K562 (cell line): ENCODE results near the gene ZNF276. TPM values are rescaled to one million over a fixed set of nuclear protein-coding genes. Genes with fewer than 3 reads are reported as not detected.
A peak's percentile ranks its signal among the peaks of the same experiment; 100 is the strongest.

Experiments used
- ARID1B ChIP-seq: fragments of 450-650 bp; IDR thresholded peaks from 2 replicates; pipeline ENCODE4 v1.6.1; 2016; ENCODE audit warnings: antibody characterized with exemption, mild to moderate bottlenecking, inconsistent platforms
- BCL6 ChIP-seq: fragments of 250-450 bp; sonication (Bioruptor Pico); IDR thresholded peaks from 2 replicates; pipeline ENCODE4 v1.4.0; 2020
- CCNT2 ChIP-seq: IDR thresholded peaks from 2 replicates; pipeline ENCODE4 v1.6.1; 2011; ENCODE audit warnings: borderline replicate concordance, low read depth, mild to moderate bottlenecking, moderate library complexity, mixed read lengths, low read length; ENCODE audit not compliant: insufficient read length; ENCODE audit errors: extremely low read depth
- ELF2 ChIP-seq: fragments of 250-450 bp; sonication (Bioruptor Pico); IDR thresholded peaks from 2 replicates; pipeline ENCODE4 v1.5.0; 2021; ENCODE audit warnings: mild to moderate bottlenecking
- HDAC1 ChIP-seq, 2 experiments: fragments of 450-650 bp; IDR thresholded peaks; 2 replicates each; pipeline ENCODE4 v1.6.1; 2016 to 2017; ENCODE audit warnings: inconsistent platforms in 1 of 2, mild to moderate bottlenecking in 1 of 2, moderate library complexity in 1 of 2
- HDAC6 ChIP-seq: IDR thresholded peaks from 2 replicates; pipeline ENCODE4 v1.6.1; 2012; ENCODE audit warnings: low read depth, mild to moderate bottlenecking, control low read depth, inconsistent platforms, low read length, moderate library complexity
- JUN ChIP-seq, 2 experiments: sonication (generic) in 1 of 2; formaldehyde crosslinking in 1 of 2; IDR thresholded peaks; 2 replicates each; pipeline versions ENCODE4 v1.6.1 to v1.8.0; 2012 to 2022; ENCODE audit warnings: borderline replicate concordance in 2 of 2, mild to moderate bottlenecking in 2 of 2, improper control_type of control experiment in 1 of 2, low read depth in 1 of 2, low read length in 1 of 2, missing genetic modification reagents in 1 of 2
- NFIC ChIP-seq: fragments of 450-650 bp; IDR thresholded peaks from 2 replicates; pipeline ENCODE4 v1.6.1; 2017; ENCODE audit warnings: mild to moderate bottlenecking, inconsistent platforms
- TEAD4 ChIP-seq, 2 experiments: sonication (generic) in 1 of 2; formaldehyde crosslinking in 1 of 2; IDR thresholded peaks; 2 replicates each; pipeline versions ENCODE4 v1.6.1 to v1.8.0; 2012 to 2022; ENCODE audit warnings: borderline replicate concordance in 1 of 2, inconsistent platforms in 1 of 2, low read length in 1 of 2, mild to moderate bottlenecking in 1 of 2, missing genetic modification reagents in 1 of 2
- ZBTB7A ChIP-seq: IDR thresholded peaks from 2 replicates; pipeline ENCODE4 v1.6.1; 2011; ENCODE audit warnings: low read depth, mild to moderate bottlenecking, low read length, moderate library complexity, borderline replicate concordance; ENCODE audit not compliant: control insufficient read depth
- ZBTB8A ChIP-seq: fragments of 450-650 bp; IDR thresholded peaks from 2 replicates; pipeline ENCODE4 v1.6.1; 2018; ENCODE audit warnings: mild to moderate bottlenecking, moderate library complexity; ENCODE audit not compliant: partially characterized antibody
- ZKSCAN1 ChIP-seq: fragments of 150-350 bp; IDR thresholded peaks from 2 replicates; pipeline ENCODE4 v1.6.1; 2016; ENCODE audit warnings: low read depth, low read length
- ZNF644 ChIP-seq: fragments of 200-800 bp; sonication (Bioruptor generic); IDR thresholded peaks from 2 replicates; pipeline ENCODE4 v1.6.1; 2016; ENCODE audit warnings: low read depth, missing genetic modification characterization, missing compliant biosample characterization
- polyA plus RNA-seq, 8 experiments: library from polyadenylated mRNA; depleted of rRNA in 4 of 8; stranded (reverse) in 5 of 8; unstranded in 3 of 8; fragments of >200 nt; fragmentation: Nextera tagmentation in 2 of 8; fragmentation: Illumina TruSeq in 1 of 8; extraction: Ambion mirVana in 2 of 8; extraction: Trizol in 1 of 8; gene quantifications; 2 replicates each; pipeline versions ENCODE4 v1.2.1 to v1.2.3, GENCODE V29; 2011 to 2014; ENCODE audit warnings: inconsistent platforms in 1 of 8, missing spikeins in 1 of 8
- total RNA-seq, 7 experiments: library from RNA; depleted of rRNA in 6 of 7; stranded (reverse); fragments of >200 nt in 6 of 7; fragmentation: Illumina TruSeq in 2 of 7; extraction: Trizol in 2 of 7; gene quantifications; 2 replicates each; pipeline versions ENCODE4 v1.2.1 to v1.2.3, GENCODE V29; 2011 to 2021; ENCODE audit warnings: low replicate concordance in 1 of 7
- TF ChIP-seq, protein P1 (sequence below): sonication (generic); formaldehyde crosslinking; IDR thresholded peaks from 2 replicates; pipeline ENCODE4 v1.5.0; 2020; ENCODE audit warnings: missing genetic modification reagents
- TF ChIP-seq, protein P2 (sequence below): fragments of 450-650 bp; IDR thresholded peaks from 2 replicates; pipeline ENCODE4 v1.6.1; 2016
- TF ChIP-seq, protein P3 (sequence below): sonication (generic); formaldehyde crosslinking; IDR thresholded peaks from 2 replicates; pipeline ENCODE4 v1.9.0; 2022; ENCODE audit warnings: mild to moderate bottlenecking, missing genetic modification reagents
- TF ChIP-seq, protein P4 (sequence below): sonication (generic); formaldehyde crosslinking; IDR thresholded peaks from 2 replicates; pipeline ENCODE4 v1.8.0; 2022; ENCODE audit warnings: missing genetic modification reagents, mild to moderate bottlenecking, borderline replicate concordance
- TF ChIP-seq, protein P5 (sequence below): IDR thresholded peaks from 2 replicates; pipeline ENCODE4 v1.6.1; 2011; ENCODE audit warnings: borderline replicate concordance, low read depth, mild to moderate bottlenecking, moderate library complexity, low read length; ENCODE audit not compliant: insufficient read depth, poor library complexity, severe bottlenecking

The ZNF276 gene
- total and polyA plus RNA-seq, 9 of the 15 experiments (the other 6 are each of a cell fraction or from before 2014, with no cell fraction given), result 0.49 to 43.9 (median 15.8) TPM

DNA sequence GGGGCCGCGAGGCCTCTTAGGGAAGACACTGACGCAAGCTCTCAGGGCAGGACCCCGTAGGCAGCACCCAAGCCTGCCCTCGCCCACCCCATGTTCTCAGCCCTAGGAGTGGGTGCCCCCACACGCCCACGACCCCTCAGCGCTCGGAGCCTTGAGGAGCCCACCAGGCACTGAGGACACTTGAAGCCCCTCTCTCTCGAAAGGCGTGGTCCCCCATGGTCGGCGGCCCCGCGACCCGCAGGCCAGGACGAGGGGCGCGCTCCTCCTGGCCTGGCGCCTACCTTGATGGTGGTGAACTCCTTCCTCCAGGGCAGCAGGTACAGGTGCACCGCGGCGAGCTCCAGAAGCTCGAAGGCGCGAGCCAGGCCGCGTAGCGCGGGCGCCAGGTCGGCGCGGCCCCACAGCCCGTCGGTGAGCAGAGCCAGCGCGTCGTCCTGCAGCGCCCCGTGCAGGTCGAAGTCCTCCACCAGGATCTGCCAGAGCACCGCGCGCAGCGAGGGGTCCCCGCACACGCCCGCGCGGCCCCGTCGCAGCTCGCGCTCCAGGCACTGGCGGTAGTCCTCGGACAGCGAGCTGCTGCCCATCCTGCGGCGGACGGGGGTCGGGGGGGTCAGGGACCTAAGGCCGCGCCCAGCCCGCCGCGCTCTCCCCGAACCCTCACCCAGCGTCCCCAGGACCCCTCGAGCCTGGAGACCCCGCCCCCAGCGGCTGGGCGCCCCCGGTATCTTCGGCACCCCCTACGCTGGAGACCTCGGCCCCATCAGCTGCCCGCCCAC is 20.5 kb upstream of the ZNF276 start (continued):
- TF ChIP-seq, protein P1, sequence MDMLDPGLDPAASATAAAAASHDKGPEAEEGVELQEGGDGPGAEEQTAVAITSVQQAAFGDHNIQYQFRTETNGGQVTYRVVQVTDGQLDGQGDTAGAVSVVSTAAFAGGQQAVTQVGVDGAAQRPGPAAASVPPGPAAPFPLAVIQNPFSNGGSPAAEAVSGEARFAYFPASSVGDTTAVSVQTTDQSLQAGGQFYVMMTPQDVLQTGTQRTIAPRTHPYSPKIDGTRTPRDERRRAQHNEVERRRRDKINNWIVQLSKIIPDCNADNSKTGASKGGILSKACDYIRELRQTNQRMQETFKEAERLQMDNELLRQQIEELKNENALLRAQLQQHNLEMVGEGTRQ (CRISPR knock-in tag), result 0 out of 2 replicates have a peak, but pooled peaks have one; percentile 9
- TF ChIP-seq ZNF644 (tag), result no peak
- 0 out of 4 replicates have a peak, but pooled peaks of 1 of the 2 experiments have one; percentile 26 for TF ChIP-seq HDAC1 (IDR thresholded peaks at IDR 0.05)
- no peak for TF ChIP-seq HDAC6
- TF ChIP-seq, protein P2, sequence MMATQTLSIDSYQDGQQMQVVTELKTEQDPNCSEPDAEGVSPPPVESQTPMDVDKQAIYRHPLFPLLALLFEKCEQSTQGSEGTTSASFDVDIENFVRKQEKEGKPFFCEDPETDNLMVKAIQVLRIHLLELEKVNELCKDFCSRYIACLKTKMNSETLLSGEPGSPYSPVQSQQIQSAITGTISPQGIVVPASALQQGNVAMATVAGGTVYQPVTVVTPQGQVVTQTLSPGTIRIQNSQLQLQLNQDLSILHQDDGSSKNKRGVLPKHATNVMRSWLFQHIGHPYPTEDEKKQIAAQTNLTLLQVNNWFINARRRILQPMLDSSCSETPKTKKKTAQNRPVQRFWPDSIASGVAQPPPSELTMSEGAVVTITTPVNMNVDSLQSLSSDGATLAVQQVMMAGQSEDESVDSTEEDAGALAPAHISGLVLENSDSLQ, result no peak
- TF ChIP-seq JUN (IDR thresholded peaks at IDR 0.05; ENCODE audit: borderline replicate concordance, low read depth, low read length), result no peak
- TF ChIP-seq JUN (CRISPR knock-in tag; IDR thresholded peaks at IDR 0.05; ENCODE audit: borderline replicate concordance), result no peak; the same call in 1 of the 2 replicates
- TF ChIP-seq NFIC, result peak; percentile 19; the same call in 1 of the 2 replicates
- TF ChIP-seq ZKSCAN1, result no peak
- TF ChIP-seq CCNT2, result no peak
- TF ChIP-seq, protein P3, sequence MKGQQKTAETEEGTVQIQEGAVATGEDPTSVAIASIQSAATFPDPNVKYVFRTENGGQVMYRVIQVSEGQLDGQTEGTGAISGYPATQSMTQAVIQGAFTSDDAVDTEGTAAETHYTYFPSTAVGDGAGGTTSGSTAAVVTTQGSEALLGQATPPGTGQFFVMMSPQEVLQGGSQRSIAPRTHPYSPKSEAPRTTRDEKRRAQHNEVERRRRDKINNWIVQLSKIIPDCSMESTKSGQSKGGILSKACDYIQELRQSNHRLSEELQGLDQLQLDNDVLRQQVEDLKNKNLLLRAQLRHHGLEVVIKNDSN (CRISPR knock-in tag), result no peak
- no peak for TF ChIP-seq ELF2 (CRISPR knock-in tag)
- TF ChIP-seq ZBTB8A, result no peak
- TF ChIP-seq BCL6 (CRISPR knock-in tag), result no peak
- TF ChIP-seq TEAD4 (IDR thresholded peaks at IDR 0.05; ENCODE audit: low read length), result no peak
- TF ChIP-seq TEAD4 (CRISPR knock-in tag; IDR thresholded peaks at IDR 0.05; ENCODE audit: borderline replicate concordance), result 0 out of 2 replicates have a peak, but pooled peaks have one; percentile 72
- TF ChIP-seq ZBTB7A, result peak; percentile 71; the same call in 1 of the 2 replicates
- TF ChIP-seq, protein P4, sequence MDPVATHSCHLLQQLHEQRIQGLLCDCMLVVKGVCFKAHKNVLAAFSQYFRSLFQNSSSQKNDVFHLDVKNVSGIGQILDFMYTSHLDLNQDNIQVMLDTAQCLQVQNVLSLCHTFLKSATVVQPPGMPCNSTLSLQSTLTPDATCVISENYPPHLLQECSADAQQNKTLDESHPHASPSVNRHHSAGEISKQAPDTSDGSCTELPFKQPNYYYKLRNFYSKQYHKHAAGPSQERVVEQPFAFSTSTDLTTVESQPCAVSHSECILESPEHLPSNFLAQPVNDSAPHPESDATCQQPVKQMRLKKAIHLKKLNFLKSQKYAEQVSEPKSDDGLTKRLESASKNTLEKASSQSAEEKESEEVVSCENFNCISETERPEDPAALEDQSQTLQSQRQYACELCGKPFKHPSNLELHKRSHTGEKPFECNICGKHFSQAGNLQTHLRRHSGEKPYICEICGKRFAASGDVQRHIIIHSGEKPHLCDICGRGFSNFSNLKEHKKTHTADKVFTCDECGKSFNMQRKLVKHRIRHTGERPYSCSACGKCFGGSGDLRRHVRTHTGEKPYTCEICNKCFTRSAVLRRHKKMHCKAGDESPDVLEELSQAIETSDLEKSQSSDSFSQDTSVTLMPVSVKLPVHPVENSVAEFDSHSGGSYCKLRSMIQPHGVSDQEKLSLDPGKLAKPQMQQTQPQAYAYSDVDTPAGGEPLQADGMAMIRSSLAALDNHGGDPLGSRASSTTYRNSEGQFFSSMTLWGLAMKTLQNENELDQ, result no peak
- TF ChIP-seq ARID1B, result no peak
- TF ChIP-seq, protein P5, sequence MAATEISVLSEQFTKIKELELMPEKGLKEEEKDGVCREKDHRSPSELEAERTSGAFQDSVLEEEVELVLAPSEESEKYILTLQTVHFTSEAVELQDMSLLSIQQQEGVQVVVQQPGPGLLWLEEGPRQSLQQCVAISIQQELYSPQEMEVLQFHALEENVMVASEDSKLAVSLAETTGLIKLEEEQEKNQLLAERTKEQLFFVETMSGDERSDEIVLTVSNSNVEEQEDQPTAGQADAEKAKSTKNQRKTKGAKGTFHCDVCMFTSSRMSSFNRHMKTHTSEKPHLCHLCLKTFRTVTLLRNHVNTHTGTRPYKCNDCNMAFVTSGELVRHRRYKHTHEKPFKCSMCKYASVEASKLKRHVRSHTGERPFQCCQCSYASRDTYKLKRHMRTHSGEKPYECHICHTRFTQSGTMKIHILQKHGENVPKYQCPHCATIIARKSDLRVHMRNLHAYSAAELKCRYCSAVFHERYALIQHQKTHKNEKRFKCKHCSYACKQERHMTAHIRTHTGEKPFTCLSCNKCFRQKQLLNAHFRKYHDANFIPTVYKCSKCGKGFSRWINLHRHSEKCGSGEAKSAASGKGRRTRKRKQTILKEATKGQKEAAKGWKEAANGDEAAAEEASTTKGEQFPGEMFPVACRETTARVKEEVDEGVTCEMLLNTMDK, result peak; percentile 85
